ENCODE data around the gene ARFGAP2. TPM values are rescaled to one million over a fixed set of nuclear protein-coding genes. Genes with fewer than 3 reads are reported as not detected.
A peak's percentile ranks its signal among the peaks of the same experiment; 100 is the strongest.

ARFGAP2 gene
- total and polyA plus RNA-seq, 2 donors from 2014 or later: 59.3 to 87.5 TPM

GRCh38 chr11:47155879-47156278 is 20.8 kb downstream of the ARFGAP2 start:
- Histone ChIP-seq H3K36me3 (ENCODE audit: control insufficient read depth in 2 of 3, insufficient read depth in 3 of 3, low read length in 3 of 3) (no peaks in the 10 kb centered on the region), H3K4me3 (ENCODE audit: low read length in 3 of 3) (no peak overlapping the region), H3K9me3 (ENCODE audit: control insufficient read depth in 2 of 3, insufficient read depth in 1 of 3, low read length in 3 of 3) (no peaks in the 10 kb centered on the region), H3K4me1 (ENCODE audit: control insufficient read depth in 2 of 3, insufficient read depth in 2 of 3, low read depth in 1 of 3, low read length in 3 of 3) (no peaks in the 10 kb centered on the region), H3K27me3 (ENCODE audit: control insufficient read depth, insufficient read depth, low read length) (no peaks in the 10 kb centered on the region), H3K27ac (ENCODE audit: low read depth in 2 of 2, low read length in 2 of 2) (no peak overlapping the region), H3K9ac (ENCODE audit: low read length in 3 of 3) (no peak overlapping the region)
- intact Hi-C loops (cut with DNase I): loop anchor here (5.0 kb wide), 1 partner anchor 269 kb away; no protein-coding TSS in a partner anchor
- FAIRE-seq (no peak), DNase-seq (no peak)
- no peak for TF ChIP-seq CTCF (IDR thresholded peaks at IDR 0.05; ENCODE audit: borderline replicate concordance, extremely low read depth, insufficient read depth)

- Histone ChIP-seq H3K9me3 (ENCODE audit: control insufficient read depth in 2 of 3, insufficient read depth in 1 of 3, low read length in 3 of 3) (no peaks in the 10 kb centered on the region), H3K36me3 (ENCODE audit: control insufficient read depth in 2 of 3, insufficient read depth in 3 of 3, low read length in 3 of 3) (no peaks in the 10 kb centered on the region), H3K9ac (ENCODE audit: low read length in 3 of 3) (no peak overlapping the region), H3K4me1 (ENCODE audit: control insufficient read depth in 2 of 3, insufficient read depth in 2 of 3, low read depth in 1 of 3, low read length in 3 of 3) (no peaks in the 10 kb centered on the region), H3K27me3 (ENCODE audit: control insufficient read depth, insufficient read depth, low read length) (no peaks in the 10 kb centered on the region), H3K27ac (ENCODE audit: low read depth in 2 of 2, low read length in 2 of 2) (no peak overlapping the region), H3K4me3 (ENCODE audit: low read length in 3 of 3) (no peak overlapping the region)
- no peak for FAIRE-seq
- intact Hi-C loops (cut with DNase I): loop anchor here (5.0 kb wide), 1 partner anchor 268 kb away; no protein-coding TSS in a partner anchor
- no peak for DNase-seq
- TF ChIP-seq CTCF (IDR thresholded peaks at IDR 0.05; ENCODE audit: borderline replicate concordance, extremely low read depth, insufficient read depth): no peak
Measured at GRCh38 chr11:47154616-47155570, 21.8 kb downstream of the ARFGAP2 start.

- no peak overlapping the region for H3K9ac ChIP-seq (ENCODE audit: low read length in 3 of 3)
- no peaks in the 10 kb centered on the region for H3K27me3 ChIP-seq (ENCODE audit: control insufficient read depth, insufficient read depth, low read length)
- H3K36me3 ChIP-seq (ENCODE audit: control insufficient read depth in 2 of 3, insufficient read depth in 3 of 3, low read length in 3 of 3): no peaks in the 10 kb centered on the region
- DNase-seq: peak; percentile 76 to 90 (median 89)
- H3K9me3 ChIP-seq (ENCODE audit: control insufficient read depth in 2 of 3, insufficient read depth in 1 of 3, low read length in 3 of 3): no peaks in the 10 kb centered on the region
- H3K4me1 ChIP-seq (ENCODE audit: control insufficient read depth in 2 of 3, insufficient read depth in 2 of 3, low read depth in 1 of 3, low read length in 3 of 3): no peaks in the 10 kb centered on the region
- no peak for FAIRE-seq
- intact Hi-C loops (cut with DNase I): no loop called here
- no peak overlapping the region for H3K4me3 ChIP-seq (ENCODE audit: low read length in 3 of 3)
- peak; percentile 89 for TF ChIP-seq CTCF (IDR thresholded peaks at IDR 0.05; ENCODE audit: borderline replicate concordance, extremely low read depth, insufficient read depth)
- H3K27ac ChIP-seq (ENCODE audit: low read depth in 2 of 2, low read length in 2 of 2): no peak overlapping the region
Measured at GRCh38 chr11:47152953-47153950, 23.4 kb downstream of the ARFGAP2 start.

All from kidney (tissue), 14 donors.